Retinal pigment epithelial cell (primary cell): ENCODE measurements around the gene LCTL.

ENCODE experiments used
- DNase-seq: peaks from one replicate; pipeline ENCODE4 v3.0.0-alpha.2; 2010; ENCODE audit warnings: low read depth
- H3K4me3 ChIP-seq: 2 replicates; pipeline ENCODE4 v1.5.1; 2011; ENCODE audit warnings: mild to moderate bottlenecking, low read length, control low read depth, moderate library complexity
- TF ChIP-seq, protein P1 (sequence below): conservative IDR thresholded peaks from 2 replicates; pipeline ENCODE4 v1.5.1; 2011; ENCODE audit warnings: low read depth, low read length, control low read depth, inconsistent platforms

LCTL gene

DNA sequence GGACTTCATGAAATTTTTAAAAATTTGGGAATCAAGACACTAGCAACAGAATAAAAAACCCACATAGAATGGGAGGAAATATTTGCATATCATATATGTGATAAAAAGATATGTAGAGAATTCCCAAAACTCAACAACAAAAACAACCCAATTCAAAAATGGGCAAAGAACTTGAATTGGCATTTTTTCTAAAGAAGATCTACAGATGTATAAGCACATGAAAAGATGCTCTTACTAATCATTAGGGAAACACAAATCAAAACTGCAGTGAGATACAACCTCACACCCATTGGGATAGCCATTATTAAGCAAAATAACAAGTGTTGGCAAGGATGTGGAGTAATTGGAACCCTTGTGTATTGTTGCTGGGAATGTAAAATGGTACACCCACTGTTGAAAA is 10.1 kb downstream of the LCTL start:
- no peak overlapping the region for H3K4me3 ChIP-seq
- TF ChIP-seq, protein P1, sequence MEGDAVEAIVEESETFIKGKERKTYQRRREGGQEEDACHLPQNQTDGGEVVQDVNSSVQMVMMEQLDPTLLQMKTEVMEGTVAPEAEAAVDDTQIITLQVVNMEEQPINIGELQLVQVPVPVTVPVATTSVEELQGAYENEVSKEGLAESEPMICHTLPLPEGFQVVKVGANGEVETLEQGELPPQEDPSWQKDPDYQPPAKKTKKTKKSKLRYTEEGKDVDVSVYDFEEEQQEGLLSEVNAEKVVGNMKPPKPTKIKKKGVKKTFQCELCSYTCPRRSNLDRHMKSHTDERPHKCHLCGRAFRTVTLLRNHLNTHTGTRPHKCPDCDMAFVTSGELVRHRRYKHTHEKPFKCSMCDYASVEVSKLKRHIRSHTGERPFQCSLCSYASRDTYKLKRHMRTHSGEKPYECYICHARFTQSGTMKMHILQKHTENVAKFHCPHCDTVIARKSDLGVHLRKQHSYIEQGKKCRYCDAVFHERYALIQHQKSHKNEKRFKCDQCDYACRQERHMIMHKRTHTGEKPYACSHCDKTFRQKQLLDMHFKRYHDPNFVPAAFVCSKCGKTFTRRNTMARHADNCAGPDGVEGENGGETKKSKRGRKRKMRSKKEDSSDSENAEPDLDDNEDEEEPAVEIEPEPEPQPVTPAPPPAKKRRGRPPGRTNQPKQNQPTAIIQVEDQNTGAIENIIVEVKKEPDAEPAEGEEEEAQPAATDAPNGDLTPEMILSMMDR: no peak
- no peak for DNase-seq

DNA sequence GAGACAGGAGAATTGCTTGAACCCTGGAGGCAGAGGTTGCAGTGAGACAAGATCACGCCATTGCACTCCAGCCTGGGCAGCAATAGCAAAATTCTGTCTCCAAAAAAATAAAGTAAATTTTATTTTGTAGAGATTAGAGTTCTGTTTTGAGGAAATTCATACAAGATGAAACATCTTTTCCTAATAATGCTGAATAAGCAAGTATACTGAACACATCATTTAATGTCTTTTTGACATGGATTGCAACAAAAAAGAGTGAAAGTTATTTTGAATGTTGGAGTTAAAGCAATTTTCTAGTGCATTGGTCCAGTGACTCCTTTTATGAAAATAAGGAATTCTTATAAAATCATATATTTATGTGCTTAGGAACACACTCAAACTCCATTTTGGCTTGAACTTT is 20.5 kb downstream of the LCTL start:
- TF ChIP-seq, protein P1: no peak
- DNase-seq: no peak
- no peak overlapping the region for H3K4me3 ChIP-seq

DNA sequence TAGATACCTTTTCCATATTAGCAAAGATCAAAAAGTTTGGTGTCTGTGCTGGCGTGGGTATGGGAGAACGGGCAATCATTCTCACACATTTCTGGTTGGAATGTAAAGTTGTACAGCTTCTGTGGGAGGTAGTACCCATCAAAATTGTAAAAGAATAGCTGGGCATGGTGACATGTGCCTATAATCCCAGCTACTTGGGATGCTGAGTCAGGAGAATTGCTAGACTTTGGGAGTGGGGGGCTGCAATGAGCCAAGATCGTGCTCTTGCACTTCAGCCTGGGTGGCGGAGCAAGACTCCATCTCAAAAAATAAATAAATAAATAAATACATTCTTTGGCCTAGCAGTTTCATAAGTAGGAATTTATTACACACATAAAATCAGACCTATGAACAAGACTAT is 22.9 kb downstream of the LCTL start:
- no peak overlapping the region for H3K4me3 ChIP-seq
- DNase-seq: no peak
- TF ChIP-seq, protein P1: no peak

DNA sequence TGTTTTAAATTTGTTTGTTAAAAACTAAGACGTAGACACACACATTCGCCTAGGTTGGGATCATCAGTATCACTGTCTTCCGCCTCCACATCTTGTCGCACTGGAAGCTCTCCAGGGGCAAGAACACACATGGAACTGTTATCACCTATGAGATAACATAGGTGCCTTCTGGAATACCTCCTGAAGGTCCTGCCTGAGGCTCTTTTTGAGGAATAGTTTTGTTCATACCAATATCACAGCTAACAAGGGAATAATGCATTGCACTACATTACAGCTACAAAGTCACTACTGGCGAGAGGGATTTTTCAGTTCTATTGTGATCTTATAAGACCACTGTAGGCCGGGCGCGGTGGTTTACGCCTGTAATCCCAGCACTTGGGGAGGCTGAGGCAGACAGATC is 30.7 kb downstream of the LCTL start:
- TF ChIP-seq, protein P1: no peak
- DNase-seq: no peak
- H3K4me3 ChIP-seq: no peak overlapping the region

DNA sequence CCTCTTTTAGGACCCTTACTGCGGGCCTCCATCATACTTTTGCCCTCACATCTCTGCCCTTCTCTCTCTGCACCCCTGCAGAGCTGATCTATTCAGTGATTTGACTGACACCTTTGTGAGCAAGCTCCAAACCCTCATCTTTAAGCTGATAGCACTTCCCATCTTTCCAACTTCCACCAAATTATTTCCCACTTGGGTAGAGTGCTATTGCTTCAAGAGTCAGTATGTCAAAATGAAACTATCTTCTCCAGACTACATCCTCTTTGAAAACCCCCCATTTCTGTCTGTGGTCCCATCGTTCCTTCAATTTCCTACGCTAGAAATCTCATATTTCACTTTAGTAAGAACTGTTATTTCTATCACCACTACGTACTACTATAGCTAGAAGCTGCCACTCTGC is 41.0 kb downstream of the LCTL start:
- DNase-seq: no peak
- H3K4me3 ChIP-seq: no peak overlapping the region
- TF ChIP-seq, protein P1: no peak

DNA sequence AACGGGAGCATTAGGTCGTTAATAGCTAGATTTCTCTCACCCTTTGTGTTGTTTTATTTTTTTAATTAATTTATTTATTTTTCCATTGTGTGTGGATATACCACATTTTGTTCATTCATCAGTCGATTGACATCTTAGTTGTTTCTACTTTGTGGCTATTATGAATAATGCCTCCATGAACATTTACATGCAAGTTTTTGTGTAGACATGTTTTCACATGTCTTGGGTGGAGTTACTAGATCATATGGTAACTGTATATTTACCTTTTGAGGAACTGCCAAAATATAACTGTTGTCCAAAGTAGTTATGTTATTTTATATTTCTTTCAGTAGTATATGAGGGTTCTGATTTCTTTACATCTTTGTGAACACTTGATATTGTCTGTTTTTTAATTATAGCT is 41.9 kb downstream of the LCTL start:
- DNase-seq: no peak
- TF ChIP-seq, protein P1: no peak
- H3K4me3 ChIP-seq: no peak overlapping the region

DNA sequence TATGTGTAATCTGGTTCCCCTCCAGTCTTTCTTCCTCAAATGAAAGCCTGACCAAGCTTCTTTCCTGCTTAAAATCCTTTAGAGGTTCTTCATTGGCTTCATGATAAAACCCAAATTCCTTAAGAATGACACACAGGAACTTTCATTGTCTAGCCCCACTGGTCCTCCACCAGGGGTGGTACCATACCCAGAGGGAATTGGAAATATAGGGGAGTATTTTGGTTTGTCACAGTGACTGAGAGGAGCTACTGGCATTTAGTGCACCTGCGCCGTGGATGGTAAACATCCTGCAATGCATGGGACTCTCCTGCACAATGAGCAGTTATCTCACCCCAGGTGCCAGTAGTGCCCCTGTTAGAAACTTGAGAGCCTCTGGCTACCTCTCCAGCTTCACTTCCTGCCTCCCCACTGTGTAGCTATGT is 49.9 kb downstream of the LCTL start:
- DNase-seq: no peak
- TF ChIP-seq, protein P1: no peak
- H3K4me3 ChIP-seq: no peak overlapping the region
